Measurements from ENCODE around the gene CEBPE.

Gene CEBPE

GRCh38 chr14:23101986-23102625 is 16.9 kb downstream of the CEBPE start:
- no peak for DNase-seq

DNA sequence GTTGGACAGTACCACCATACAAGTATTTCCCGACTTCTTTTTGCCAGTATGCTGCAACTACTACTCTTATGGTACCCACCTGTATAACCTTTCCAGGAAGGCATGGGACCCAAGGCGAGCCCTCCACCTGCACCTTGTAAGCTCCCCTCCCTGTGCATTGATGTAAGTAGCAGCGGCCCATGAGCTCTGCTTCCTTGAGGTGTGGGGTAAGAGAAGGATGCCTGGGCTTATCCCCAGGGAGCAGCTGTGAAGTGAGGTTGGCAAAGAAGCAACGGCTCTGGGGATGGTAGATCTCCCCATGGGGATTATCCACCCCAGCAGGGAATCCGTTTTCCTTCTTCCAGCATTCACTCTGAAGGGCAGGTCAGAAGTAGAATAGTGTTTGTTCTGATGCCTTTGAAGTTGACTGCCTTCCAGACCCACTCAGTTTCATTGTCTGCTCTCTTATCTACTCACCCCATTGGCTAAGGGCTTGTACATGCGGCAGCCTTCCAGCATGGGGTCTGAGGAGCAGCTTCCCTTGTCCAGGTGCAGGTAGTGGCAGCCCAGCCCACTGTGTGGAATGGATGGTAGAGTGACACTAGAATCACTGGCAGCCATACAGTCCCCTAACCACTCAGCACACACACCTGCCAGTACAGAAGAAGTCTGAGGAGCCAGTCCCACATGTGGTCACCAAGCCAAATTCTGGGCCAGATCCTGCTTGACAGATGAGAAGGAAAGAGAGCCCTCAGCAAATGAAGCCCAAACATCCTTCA is 17.7 kb downstream of the CEBPE start:
- no peak for DNase-seq

GRCh38 chr14:23099212-23099861 is 19.7 kb downstream of the CEBPE start:
- no peak for DNase-seq

DNA sequence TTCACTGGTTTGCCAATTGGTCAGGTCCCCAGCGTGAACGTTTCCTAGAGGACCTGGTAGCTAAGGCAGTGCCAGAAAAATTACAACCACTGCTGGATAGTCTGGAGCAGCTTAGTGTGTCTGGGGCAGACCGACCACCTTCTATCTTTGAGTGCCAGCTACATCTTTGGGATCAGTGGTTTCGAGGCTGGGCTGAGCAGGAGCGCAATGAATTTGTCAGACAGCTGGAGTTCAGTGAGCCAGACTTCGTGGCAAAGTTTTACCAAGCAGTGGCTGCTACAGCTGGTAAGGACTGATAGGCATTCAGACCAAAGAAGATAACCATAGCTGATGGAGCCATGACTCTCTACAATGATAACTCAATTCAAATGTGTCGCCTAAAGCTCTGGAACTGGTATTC is 21.3 kb downstream of the CEBPE start:
- no peak for DNase-seq

DNA sequence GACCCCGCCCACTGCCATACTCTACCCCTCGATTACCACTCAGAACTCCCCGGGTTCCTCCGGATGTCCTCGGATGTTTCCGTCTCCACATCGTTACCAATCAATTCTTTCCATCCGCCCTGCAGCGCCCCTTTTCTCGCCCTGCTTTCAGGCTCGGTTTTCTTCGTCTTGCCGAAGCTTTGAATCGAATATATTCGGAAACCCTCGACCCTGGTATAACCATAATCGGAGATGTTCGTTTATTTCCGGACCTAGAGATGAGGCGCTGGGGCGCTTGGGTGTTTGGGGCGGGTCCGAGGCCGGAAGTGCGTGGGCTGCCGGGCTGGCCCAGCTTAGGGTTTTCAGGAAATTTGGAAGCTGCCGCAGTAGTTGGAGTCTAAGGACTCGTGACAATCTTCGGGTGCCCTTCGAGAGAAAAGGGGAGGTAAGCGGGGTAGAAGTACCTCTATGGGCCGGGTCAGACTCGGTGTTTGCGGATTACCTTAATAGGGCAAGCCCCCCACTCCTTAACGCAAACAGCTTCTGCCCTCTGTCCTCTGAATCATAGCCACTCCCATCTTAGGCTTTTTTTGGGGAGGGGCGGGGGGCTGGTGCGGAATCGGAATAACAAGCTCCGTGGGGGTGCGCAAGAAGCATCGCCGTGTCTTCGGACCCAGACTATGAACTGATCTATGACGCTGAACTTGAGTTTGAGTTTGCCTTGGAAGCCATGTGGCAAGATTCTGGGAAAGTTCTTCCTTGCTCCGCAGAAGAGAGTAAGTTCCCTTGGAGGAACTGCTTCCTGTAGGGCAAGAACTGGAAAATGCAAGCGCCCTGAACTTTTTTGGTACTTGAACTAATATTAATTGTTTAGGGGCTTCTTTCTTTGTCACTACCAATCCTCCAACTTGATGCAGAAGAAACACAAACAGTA is 23.6 kb downstream of the CEBPE start, which contains the start of gene C14orf119:
Gene C14orf119 (plus strand): TSS at position 310 of the 913 bp plus-strand sequence. CDS start 2,154 bp downstream, outside the sequence.
- DNase-seq, result no peak

DNA sequence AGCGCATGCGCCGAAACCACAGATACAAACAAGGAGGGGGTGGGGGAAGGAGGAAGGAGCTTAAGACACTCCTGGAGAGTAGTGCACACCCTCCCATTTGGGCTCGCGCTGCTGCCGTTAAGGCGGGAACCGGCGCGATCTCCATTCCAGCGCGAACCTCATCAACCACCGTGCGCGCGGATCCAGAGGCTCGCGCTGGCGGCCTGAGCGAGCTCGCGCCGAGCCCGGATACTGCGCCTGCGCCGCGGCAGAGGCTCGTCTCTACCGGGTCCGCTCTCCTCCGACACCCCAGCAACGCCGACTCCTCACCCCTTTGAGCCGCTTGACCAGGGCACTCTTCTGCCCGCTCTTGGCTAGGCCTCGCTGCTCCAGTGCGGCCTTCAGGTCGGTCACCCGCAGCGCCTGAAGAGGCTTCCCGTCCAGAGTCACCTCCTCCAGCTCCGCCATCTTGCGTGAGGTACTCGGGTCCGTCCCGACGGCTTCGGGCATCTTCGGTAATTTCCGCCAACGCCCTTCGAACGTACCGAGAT is 24.3 kb downstream of the CEBPE start, which contains the start of gene ACIN1:
Gene ACIN1 (minus strand): TSS at position 471 of the 530 bp plus-strand sequence. CDS start 24 bp downstream, at position 447.
- no peak for DNase-seq

DNA sequence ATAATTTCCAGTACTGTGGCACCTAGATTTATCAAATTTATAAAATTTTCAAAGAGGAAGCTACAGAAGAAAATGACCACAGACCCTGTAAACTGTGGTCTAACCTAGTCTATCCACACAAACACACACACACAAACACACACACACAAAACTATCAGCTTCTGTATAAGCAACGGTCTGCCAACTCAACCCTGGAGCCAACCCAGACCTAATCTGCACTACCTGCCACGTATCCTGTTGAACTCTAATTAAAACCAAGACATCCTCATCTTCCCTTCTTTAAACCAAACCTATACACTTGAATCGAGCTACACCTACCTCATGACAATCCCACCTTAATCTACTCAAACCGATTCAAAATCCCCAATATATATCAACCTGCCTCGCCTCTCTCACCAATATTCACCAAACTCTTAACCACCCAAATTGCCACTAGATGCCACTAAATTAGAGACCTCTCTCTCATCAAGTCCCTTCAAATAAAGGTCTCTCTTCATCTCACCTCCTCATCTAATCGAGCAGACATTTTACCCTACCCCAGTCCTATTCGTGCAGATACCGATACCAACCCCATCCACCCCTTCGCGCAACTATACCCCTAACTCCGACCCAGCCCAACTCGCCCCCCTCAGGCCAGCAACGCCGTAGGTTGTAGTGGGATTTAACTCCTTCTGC is 24.9 kb downstream of the CEBPE start:
- DNase-seq, result no peak

DNA sequence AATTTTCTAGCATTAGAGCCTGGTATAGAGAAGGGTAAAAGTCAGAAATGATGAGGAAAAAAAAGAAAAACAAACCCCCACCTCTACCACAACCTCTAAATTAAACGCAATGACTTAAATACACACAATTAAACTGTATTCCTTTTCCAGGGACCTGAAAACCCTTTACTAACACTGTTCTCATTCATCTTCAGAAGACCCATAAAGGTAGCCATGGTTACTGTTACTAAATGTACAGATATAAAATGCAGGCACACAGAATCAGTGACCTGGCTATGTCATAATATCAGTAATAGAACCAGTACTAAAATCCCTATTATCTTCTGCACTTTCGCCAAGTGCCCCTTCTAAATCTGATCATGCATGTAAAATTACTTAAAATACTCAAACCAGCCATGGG is 25.5 kb downstream of the CEBPE start:
- DNase-seq, result no peak

GRCh38 chr14:23093104-23093503 is 26.0 kb downstream of the CEBPE start:
- no peak for DNase-seq

GRCh38 chr14:23091294-23092225 is 27.5 kb downstream of the CEBPE start:
- no peak for DNase-seq

DNA sequence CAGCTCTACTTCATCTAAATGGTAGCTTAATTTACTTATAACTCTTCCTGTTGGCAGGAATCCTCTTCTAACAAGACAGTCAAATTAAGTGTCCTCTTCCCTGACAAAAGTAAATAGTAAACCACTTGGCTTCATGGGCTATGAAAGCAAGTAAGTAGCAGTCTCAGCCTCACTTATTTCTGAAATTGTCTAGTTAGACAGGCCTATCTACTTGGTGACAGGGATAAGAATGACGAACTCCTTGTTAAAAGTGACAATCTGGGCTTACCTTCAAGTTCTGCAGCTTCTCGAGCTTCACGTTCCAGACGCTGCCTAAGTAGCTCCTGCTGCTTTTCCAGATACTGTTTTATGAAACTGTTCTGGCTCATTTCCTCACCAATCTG is 28.8 kb downstream of the CEBPE start:
- DNase-seq, result no peak

DNA sequence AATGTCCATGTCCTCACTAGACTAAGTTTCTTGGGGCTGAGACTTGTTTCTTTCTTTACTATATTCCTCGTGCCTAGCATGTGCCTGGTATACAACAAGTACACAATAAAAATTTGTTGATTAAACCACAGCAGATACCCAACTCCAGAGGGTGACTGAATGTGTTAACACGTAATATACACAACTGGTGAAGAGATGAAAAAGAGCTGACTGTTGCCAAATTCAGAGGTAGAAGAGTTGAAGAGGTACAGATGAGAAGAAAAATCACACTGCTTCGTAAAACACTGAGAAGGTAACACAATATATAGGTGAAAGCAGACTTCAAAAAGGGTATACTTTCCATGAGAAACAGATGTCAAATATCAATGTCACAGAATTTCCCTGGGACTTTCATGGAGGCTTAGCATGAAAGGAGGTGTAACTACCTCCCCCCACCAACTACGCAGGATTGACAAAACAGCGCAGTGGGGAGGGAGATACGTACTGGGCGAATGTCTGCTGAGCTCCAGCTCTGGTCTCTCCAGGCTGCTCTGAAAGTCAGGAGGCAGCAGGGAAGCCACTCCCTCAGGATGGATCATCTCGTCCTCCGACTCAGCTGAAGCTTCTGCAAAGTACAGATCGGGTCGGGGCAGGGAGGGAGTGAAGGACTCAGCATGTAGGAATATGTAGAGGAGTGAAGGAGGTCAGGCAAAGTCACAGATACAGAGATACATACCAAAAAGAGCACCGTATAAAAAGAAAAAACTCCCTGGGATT is 29.4 kb downstream of the CEBPE start:
- DNase-seq, result no peak

GRCh38 chr14:23086565-23086964 is 32.5 kb downstream of the CEBPE start:
- no peak for DNase-seq

GRCh38 chr14:23085458-23085857 is 33.6 kb downstream of the CEBPE start:
- no peak for DNase-seq

DNA sequence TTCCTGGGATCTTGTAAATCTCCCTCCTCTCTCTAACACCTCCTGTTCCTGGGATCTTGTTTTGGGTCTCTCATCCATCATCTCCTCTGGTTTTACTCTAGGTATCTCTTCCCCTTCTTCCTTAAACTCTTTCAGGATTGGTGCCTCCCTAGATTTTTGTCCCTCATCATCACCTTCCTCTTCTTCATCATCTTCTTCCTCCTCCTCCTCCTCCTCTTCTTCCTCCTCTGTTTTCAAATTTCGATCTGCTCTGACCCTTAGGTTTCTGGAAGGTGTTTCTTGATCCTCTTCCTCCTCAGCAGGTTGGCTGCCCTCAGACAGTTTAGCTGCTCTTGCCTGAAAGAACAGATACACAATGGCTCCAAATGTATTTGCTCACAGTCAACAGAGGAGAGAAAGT is 38.6 kb downstream of the CEBPE start:
- DNase-seq, result no peak

GRCh38 chr14:23079716-23080115 is 39.3 kb downstream of the CEBPE start:
- no peak for DNase-seq

DNA sequence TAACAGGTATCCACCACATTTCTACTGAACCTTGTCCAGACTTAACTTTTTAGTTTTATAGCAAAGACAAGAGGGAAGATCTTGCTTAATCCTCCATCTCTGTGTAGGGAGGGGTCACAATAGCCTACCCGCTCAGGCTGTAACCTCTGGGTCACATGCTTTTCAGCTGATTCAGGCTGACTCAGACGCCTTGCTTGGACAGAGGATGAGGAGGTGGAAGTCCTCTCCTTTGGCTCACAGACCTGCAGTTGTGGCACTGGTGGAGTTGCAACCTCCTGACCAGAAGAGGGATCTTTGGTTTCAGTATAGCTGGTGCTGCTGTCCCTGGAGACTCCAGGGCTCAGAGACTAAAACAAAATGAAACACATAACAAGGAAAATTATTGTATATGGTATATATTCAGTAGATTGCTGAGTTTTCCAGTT is 40.4 kb downstream of the CEBPE start:
- no peak for DNase-seq

DNA sequence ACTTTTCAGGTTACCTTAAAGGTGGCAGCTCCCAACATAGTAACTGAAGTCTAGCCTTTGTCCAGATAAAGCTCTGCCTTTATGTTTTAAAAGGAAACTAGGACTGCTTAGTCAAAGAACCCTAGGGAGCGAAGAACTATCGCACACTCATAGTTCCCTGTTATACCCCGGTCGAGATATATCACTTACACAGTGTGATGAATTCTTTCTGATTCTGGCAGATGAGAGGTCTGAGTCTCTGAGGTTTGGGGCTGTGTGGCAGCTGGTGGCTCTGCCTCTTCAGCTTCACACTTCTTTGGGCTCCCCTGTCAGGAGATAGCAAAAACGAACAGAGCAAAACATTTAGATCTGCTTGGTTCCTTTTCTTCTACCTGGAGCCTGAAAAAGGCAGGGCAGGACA is 41.1 kb downstream of the CEBPE start:
- DNase-seq, result no peak

GRCh38 chr14:23076785-23077408 is 42.2 kb downstream of the CEBPE start:
- DNase-seq, result no peak

DNA sequence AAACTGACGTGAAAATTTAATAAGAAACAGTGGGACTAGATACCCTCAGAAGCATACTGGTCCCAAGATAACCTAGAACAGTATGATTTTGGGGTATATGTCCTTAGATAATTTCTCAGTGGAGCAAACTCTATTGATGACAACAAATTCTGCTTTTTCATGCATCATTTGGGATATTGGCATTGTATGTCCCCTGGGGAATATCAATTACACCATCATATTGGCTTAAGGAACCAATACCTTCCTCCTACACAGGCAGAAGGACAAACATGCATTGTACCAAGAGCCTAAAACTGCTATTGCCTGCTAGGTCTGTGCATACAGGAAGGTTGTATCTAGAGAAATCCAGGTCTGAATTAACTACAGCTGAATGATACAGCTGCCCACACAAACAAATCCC is 44.1 kb downstream of the CEBPE start:
- no peak for DNase-seq
